Large intestine (tissue), 3 donors: Measurements from ENCODE around the gene NME4. TPM values are rescaled to one million over a fixed set of nuclear protein-coding genes. Genes with fewer than 3 reads are reported as not detected.
A peak's percentile ranks its signal among the peaks of the same experiment; 100 is the strongest.

Source experiments
- DNase-seq, 2 donors: peaks; one replicate each; pipeline versions ENCODE4 v3.0.0 to v3.0.0-alpha.2; 2013
- H3K27ac ChIP-seq: one replicate; pipeline ENCODE4 v1.5.1; 2013; ENCODE audit warnings: low read length
- H3K27me3 ChIP-seq: 2 replicates; pipeline ENCODE4 v1.6.1; 2013; ENCODE audit warnings: low read length; ENCODE audit not compliant: control insufficient read depth, insufficient read depth
- H3K36me3 ChIP-seq: 2 replicates; pipeline ENCODE4 v1.6.1; 2013; ENCODE audit warnings: low read length; ENCODE audit not compliant: control insufficient read depth, insufficient read depth
- H3K4me1 ChIP-seq: one replicate; pipeline ENCODE4 v1.6.1; 2013; ENCODE audit warnings: low read length; ENCODE audit not compliant: control insufficient read depth, insufficient read depth
- H3K4me3 ChIP-seq: one replicate; pipeline ENCODE4 v1.5.1; 2013; ENCODE audit warnings: low read length
- H3K9me3 ChIP-seq: one replicate; pipeline ENCODE4 v1.6.1; 2013; ENCODE audit warnings: mild to moderate bottlenecking, low read depth, low read length, moderate library complexity; ENCODE audit not compliant: control insufficient read depth
- whole genome bisulfite sequencing: methylation state at CpG from one replicate; pipeline ENCODE4 v1.1.5; 2013; ENCODE audit warnings: low lambda C conversion rate; ENCODE audit not compliant: insufficient coverage; 5-methylcytosine and 5-hydroxymethylcytosine counted together
- polyA plus RNA-seq: library from polyadenylated mRNA; unstranded; fragments of 120-200 nt; gene quantifications from one replicate; pipeline ENCODE4 v1.2.1, GENCODE V29; 2013

NME4 gene
- polyA plus RNA-seq, 1 donor, result 107 TPM

GRCh38 chr16:398561-399339, 1.8 kb downstream of the NME4 start:
- peaks cover 7% of the 10 kb centered on the region for H3K9me3 ChIP-seq
- H3K4me3 ChIP-seq, result no peak overlapping the region
- H3K4me1 ChIP-seq, result peaks cover 23% of the 10 kb centered on the region
- peak overlapping the region; percentile 16 for H3K27ac ChIP-seq
- H3K27me3 ChIP-seq, result no peaks in the 10 kb centered on the region
- DNase-seq, result no peak
- WGBS, result no CpG with 5 or more reads among the region's 24 CpGs
- peaks cover 13% of the 10 kb centered on the region for H3K36me3 ChIP-seq

GRCh38 chr16:399340-400019, 2.5 kb downstream of the NME4 start:
- H3K4me1 ChIP-seq, result peaks cover 26% of the 10 kb centered on the region
- H3K36me3 ChIP-seq, result peaks cover 13% of the 10 kb centered on the region
- no peaks in the 10 kb centered on the region for H3K27me3 ChIP-seq
- H3K27ac ChIP-seq, result no peak overlapping the region
- no peak for DNase-seq
- peaks cover 7% of the 10 kb centered on the region for H3K9me3 ChIP-seq
- no peak overlapping the region for H3K4me3 ChIP-seq
- WGBS, result no CpG with 5 or more reads among the region's 22 CpGs

- Histone ChIP-seq H3K4me3 (no peak overlapping the region), H3K9me3 (peaks cover 7% of the 10 kb centered on the region), H3K27ac (no peak overlapping the region), H3K36me3 (peaks cover 13% of the 10 kb centered on the region), H3K4me1 (peaks cover 33% of the 10 kb centered on the region), H3K27me3 (no peaks in the 10 kb centered on the region)
- WGBS, result no CpG with 5 or more reads among the region's 10 CpGs
- no peak for DNase-seq
Measured at GRCh38 chr16:400061-400591, 3.1 kb downstream of the NME4 start.

- Histone ChIP-seq H3K27me3 (no peaks in the 10 kb centered on the region), H3K36me3 (peaks cover 17% of the 10 kb centered on the region), H3K9me3 (peaks cover 7% of the 10 kb centered on the region), H3K4me1 (peaks cover 42% of the 10 kb centered on the region), H3K27ac (peak within 1 kb of the TSS; percentile 99), H3K4me3 (peak within 1 kb of the TSS; percentile 94)
- WGBS, result no CpG with 5 or more reads among the region's 91 CpGs
- peak; percentile 88 to 89 for DNase-seq
Measured at GRCh38 chr16:401468-402348, 4.7 kb downstream of the NME4 start, which contains the start of gene DECR2. TSS of gene DECR2 (plus strand) at chr16:401885. CDS start at chr16:401964, 79 bp downstream.

- Histone ChIP-seq H3K27ac (peak overlapping the region; percentile 71), H3K27me3 (no peaks in the 10 kb centered on the region), H3K4me3 (no peak overlapping the region), H3K4me1 (peaks cover 31% of the 10 kb centered on the region), H3K9me3 (peaks cover 7% of the 10 kb centered on the region), H3K36me3 (peaks cover 24% of the 10 kb centered on the region)
- WGBS, result no CpG with 5 or more reads among the region's 12 CpGs
- no peak for DNase-seq
Measured at GRCh38 chr16:404971-405486, 8.0 kb downstream of the NME4 start.

- peaks cover 4% of the 10 kb centered on the region for H3K9me3 ChIP-seq
- H3K27me3 ChIP-seq, result no peaks in the 10 kb centered on the region
- peaks cover 26% of the 10 kb centered on the region for H3K36me3 ChIP-seq
- WGBS, result no CpG with 5 or more reads among the region's 27 CpGs
- peak; percentile 89 to 94 for DNase-seq
- H3K4me1 ChIP-seq, result peaks cover 28% of the 10 kb centered on the region
- H3K4me3 ChIP-seq, result no peak overlapping the region
- H3K27ac ChIP-seq, result peak overlapping the region; percentile 71
Measured at GRCh38 chr16:405548-406506, 8.8 kb downstream of the NME4 start.

GRCh38 chr16:407253-407652, 10.3 kb downstream of the NME4 start:
- no peak overlapping the region for H3K4me3 ChIP-seq
- peaks cover 40% of the 10 kb centered on the region for H3K36me3 ChIP-seq
- H3K27ac ChIP-seq, result no peak overlapping the region
- DNase-seq, result no peak
- H3K27me3 ChIP-seq, result no peaks in the 10 kb centered on the region
- H3K9me3 ChIP-seq, result no peaks in the 10 kb centered on the region
- peaks cover 27% of the 10 kb centered on the region for H3K4me1 ChIP-seq
- WGBS, result no CpG with 5 or more reads among the region's 16 CpGs

- Histone ChIP-seq H3K27me3 (no peaks in the 10 kb centered on the region), H3K9me3 (no peaks in the 10 kb centered on the region), H3K36me3 (peaks cover 40% of the 10 kb centered on the region), H3K4me1 (peaks cover 8% of the 10 kb centered on the region), H3K4me3 (no peak overlapping the region), H3K27ac (no peak overlapping the region)
- no CpG with 5 or more reads among the region's 36 CpGs for WGBS
- no peak for DNase-seq
Measured at GRCh38 chr16:410516-411178, 13.6 kb downstream of the NME4 start.
